HG03442 (cell line): ENCODE data around the gene DOCK1.

Experiments
- ATAC-seq: cut with Tn5 transposase; IDR thresholded peaks from one replicate; pipeline ENCODE4 v1.9.1; 2021; ENCODE audit warnings: mild to moderate bottlenecking, moderate library complexity; ENCODE audit not compliant: unreplicated experiment

The DOCK1 gene

GRCh38 chr10:127157506-127158200 is 252.4 kb downstream of the DOCK1 start:
- ATAC-seq: no peak

GRCh38 chr10:127158662-127159061 is 253.4 kb downstream of the DOCK1 start:
- no peak for ATAC-seq

- ATAC-seq: no peak
Observed at GRCh38 chr10:127159648-127160245, 254.5 kb downstream of the DOCK1 start.

GRCh38 chr10:127161482-127161881 is 256.3 kb downstream of the DOCK1 start:
- ATAC-seq: no peak

GRCh38 chr10:127162841-127163240 is 257.6 kb downstream of the DOCK1 start:
- ATAC-seq: no peak

- ATAC-seq: no peak
Observed at GRCh38 chr10:127168261-127168660, 263.0 kb downstream of the DOCK1 start.

- no peak for ATAC-seq
Observed at GRCh38 chr10:127174866-127175265, 269.6 kb downstream of the DOCK1 start.

- ATAC-seq: no peak
Observed at GRCh38 chr10:127175357-127176110, 270.3 kb downstream of the DOCK1 start.

GRCh38 chr10:127176649-127177048 is 271.4 kb downstream of the DOCK1 start:
- ATAC-seq: no peak

- ATAC-seq: no peak
Observed at GRCh38 chr10:127179612-127180250, 274.5 kb downstream of the DOCK1 start.

- ATAC-seq: no peak
Observed at GRCh38 chr10:127182161-127182560, 276.9 kb downstream of the DOCK1 start.

- ATAC-seq: no peak
Observed at GRCh38 chr10:127184582-127184981, 279.4 kb downstream of the DOCK1 start.

- no peak for ATAC-seq
Observed at GRCh38 chr10:127186813-127187212, 281.6 kb downstream of the DOCK1 start.

- no peak for ATAC-seq
Observed at GRCh38 chr10:127189226-127189625, 284.0 kb downstream of the DOCK1 start.

GRCh38 chr10:127190427-127190826 is 285.2 kb downstream of the DOCK1 start:
- ATAC-seq: no peak

- ATAC-seq: no peak
Observed at GRCh38 chr10:127193125-127193524, 287.9 kb downstream of the DOCK1 start.

GRCh38 chr10:127194111-127194510 is 288.9 kb downstream of the DOCK1 start:
- ATAC-seq: no peak

GRCh38 chr10:127194599-127194998 is 289.4 kb downstream of the DOCK1 start:
- no peak for ATAC-seq

- ATAC-seq: no peak
Observed at GRCh38 chr10:127195041-127195506, 289.8 kb downstream of the DOCK1 start.

- no peak for ATAC-seq
Observed at GRCh38 chr10:127195571-127196281, 290.5 kb downstream of the DOCK1 start.
